MCF 10A (cell line): ENCODE results near the gene ACTR6. TPM values are rescaled to one million over a fixed set of nuclear protein-coding genes. Genes with fewer than 3 reads are reported as not detected.

ENCODE experiments used
- BruUV-seq: library from RNA; stranded (reverse); fragments of 400-500 nt; replicated peaks from 2 replicates; lab custom pipeline; 2021; lab: Mats Ljungman, UMichigan
- CTCF ChIA-PET: fragments of 300-600 bp; sonication (Branson Sonifier 250); formaldehyde crosslinking; extraction: SDS; loops from one replicate; lab custom pipeline; 2021; ENCODE audit warnings: antibody characterized with exemption, inconsistent platforms; lab: Yijun Ruan, JAX
- POLR2A ChIA-PET: fragments of 300-600, 350-650 bp; sonication (Branson Sonifier 250); formaldehyde crosslinking; extraction: SDS; loops from one replicate; lab custom pipeline; 2020; ENCODE audit warnings: antibody characterized with exemption, inconsistent platforms; lab: Yijun Ruan, JAX
- DNase-seq: peaks from one replicate; pipeline ENCODE4 v3.0.0-alpha.2; 2018; ENCODE audit not compliant: unreplicated experiment
- H3K27ac Mint-ChIP-seq: one replicate; pipeline ENCODE4 v1.8.0; 2022; ENCODE audit warnings: mild to moderate bottlenecking, low read depth, mixed read lengths; ENCODE audit not compliant: unreplicated experiment
- H3K27me3 Mint-ChIP-seq: one replicate; pipeline ENCODE4 v1.8.0; 2022; ENCODE audit warnings: mixed read lengths; ENCODE audit not compliant: insufficient read depth, unreplicated experiment
- H3K36me3 Mint-ChIP-seq: one replicate; pipeline ENCODE4 v1.8.0; 2022; ENCODE audit warnings: mild to moderate bottlenecking, moderate library complexity, mixed read lengths; ENCODE audit not compliant: insufficient read depth, unreplicated experiment
- H3K4me1 Mint-ChIP-seq: one replicate; pipeline ENCODE4 v1.8.0; 2022; ENCODE audit warnings: mixed read lengths; ENCODE audit not compliant: insufficient read depth, unreplicated experiment
- H3K4me3 Mint-ChIP-seq: one replicate; pipeline ENCODE4 v1.8.0; 2022; ENCODE audit warnings: mild to moderate bottlenecking, moderate library complexity, mixed read lengths; ENCODE audit not compliant: unreplicated experiment
- H3K9me3 Mint-ChIP-seq: one replicate; pipeline ENCODE4 v1.8.0; 2022; ENCODE audit warnings: mixed read lengths; ENCODE audit not compliant: unreplicated experiment
- intact Hi-C: fragments of 100-400 bp; cut with micrococcal nuclease; formaldehyde crosslinking; loops from 2 replicates; pipeline ENCODE4 v1.14.1; 2022
- total RNA-seq: library from RNA; stranded (reverse); gene quantifications from 2 replicates; pipeline ENCODE4 v1.2.3, GENCODE V29; 2022
- TF ChIP-seq, protein P1 (sequence below): fragments of 200-600 bp; IDR thresholded peaks from one replicate; pipeline ENCODE4 v1.8.0; 2022; ENCODE audit warnings: antibody characterized with exemption, mild to moderate bottlenecking; ENCODE audit not compliant: unreplicated experiment

ACTR6 gene
- total RNA-seq, 1 experiment from 2014 or later = 26.4 TPM

GRCh38 chr12:100179252-100179651 is 21.4 kb upstream of the ACTR6 start:
- ChIA-PET CTCF (interaction anchor here (1.8 kb wide), 1 partner anchor 12 kb away, joined by 3 read pairs; no protein-coding TSS in a partner anchor), POLR2A (no interaction called here)
- Mint-ChIP-seq H3K27me3 (no peaks in the 10 kb centered on the region), H3K36me3 (peaks cover 14% of the 10 kb centered on the region), H3K27ac (no peak overlapping the region), H3K9me3 (no peaks in the 10 kb centered on the region), H3K4me3 (no peak overlapping the region), H3K4me1 (no peaks in the 10 kb centered on the region)
- TF ChIP-seq, protein P1, sequence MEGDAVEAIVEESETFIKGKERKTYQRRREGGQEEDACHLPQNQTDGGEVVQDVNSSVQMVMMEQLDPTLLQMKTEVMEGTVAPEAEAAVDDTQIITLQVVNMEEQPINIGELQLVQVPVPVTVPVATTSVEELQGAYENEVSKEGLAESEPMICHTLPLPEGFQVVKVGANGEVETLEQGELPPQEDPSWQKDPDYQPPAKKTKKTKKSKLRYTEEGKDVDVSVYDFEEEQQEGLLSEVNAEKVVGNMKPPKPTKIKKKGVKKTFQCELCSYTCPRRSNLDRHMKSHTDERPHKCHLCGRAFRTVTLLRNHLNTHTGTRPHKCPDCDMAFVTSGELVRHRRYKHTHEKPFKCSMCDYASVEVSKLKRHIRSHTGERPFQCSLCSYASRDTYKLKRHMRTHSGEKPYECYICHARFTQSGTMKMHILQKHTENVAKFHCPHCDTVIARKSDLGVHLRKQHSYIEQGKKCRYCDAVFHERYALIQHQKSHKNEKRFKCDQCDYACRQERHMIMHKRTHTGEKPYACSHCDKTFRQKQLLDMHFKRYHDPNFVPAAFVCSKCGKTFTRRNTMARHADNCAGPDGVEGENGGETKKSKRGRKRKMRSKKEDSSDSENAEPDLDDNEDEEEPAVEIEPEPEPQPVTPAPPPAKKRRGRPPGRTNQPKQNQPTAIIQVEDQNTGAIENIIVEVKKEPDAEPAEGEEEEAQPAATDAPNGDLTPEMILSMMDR = no peak
- DNase-seq = no peak
- BruUV-seq = no TSS peak
- intact Hi-C loops = no loop called here

DNA sequence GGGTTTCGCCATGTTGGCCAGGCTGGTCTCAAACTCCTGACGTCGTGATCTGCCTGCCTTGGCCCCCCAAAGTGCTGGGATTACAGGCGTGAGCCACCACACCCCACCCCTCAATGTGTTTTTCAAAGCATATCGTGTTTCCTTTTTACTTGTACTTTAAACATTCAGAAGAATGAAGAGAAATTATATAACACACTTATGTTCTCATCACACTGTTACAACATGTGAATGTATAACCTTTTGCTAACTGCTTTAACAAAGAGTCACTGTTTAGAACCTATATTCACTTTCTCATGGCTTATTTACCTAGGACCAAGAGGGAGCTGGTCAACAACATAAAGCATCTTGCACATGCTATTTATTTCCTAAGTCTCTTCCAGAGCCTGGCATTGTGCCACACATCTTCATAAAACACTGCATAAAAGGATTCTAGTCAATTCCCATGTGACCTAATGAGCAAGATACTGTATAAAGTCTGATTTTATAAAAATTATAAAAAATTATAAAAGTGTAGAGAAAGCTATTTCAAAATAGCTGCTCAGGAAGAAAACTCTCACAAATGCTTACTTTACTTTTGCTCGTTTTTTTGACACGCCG is 16.0 kb upstream of the ACTR6 start:
- ChIA-PET POLR2A (no interaction called here), CTCF (no interaction called here)
- TF ChIP-seq, protein P1 = no peak
- Mint-ChIP-seq H3K36me3 (peaks cover 4% of the 10 kb centered on the region), H3K9me3 (no peaks in the 10 kb centered on the region), H3K27me3 (no peaks in the 10 kb centered on the region), H3K4me1 (no peaks in the 10 kb centered on the region), H3K4me3 (no peak overlapping the region), H3K27ac (no peak overlapping the region)
- DNase-seq = no peak
- intact Hi-C loops = no loop called here
- BruUV-seq = no TSS peak

DNA sequence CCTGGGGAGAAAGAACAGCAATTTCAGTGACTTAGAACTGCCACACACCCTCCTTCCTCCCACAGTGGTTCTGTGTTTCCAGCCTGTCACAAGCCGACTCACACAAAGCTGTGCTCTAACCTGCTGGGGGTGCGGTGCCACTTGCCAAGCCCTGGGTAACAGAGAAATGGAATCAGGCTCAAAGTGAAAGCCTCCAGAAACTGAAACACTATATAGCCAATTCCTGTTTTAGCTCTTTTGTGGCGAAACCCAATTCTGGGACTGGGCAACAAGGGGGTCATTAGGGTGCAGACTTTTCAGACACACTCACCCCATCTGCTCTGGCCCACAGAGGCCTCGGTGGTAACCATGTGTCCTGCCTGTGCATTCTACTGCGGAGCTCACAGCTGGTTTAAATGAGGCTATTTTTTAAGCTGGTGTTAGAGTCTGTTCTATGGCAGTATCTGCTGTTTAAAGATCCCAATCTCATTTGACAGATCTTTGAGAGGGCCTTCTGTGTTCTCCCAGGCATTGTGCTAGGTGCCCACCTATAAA is 15.2 kb upstream of the ACTR6 start:
- no peaks in the 10 kb centered on the region for H3K9me3 Mint-ChIP-seq
- intact Hi-C loops = no loop called here
- no peak overlapping the region for H3K4me3 Mint-ChIP-seq
- TF ChIP-seq, protein P1 = no peak
- H3K4me1 Mint-ChIP-seq = no peaks in the 10 kb centered on the region
- ChIA-PET CTCF (interaction anchor here (0.9 to 1.5 kb wide), 2 partner anchors 31 to 46 kb away, joined by 5 to 8 read pairs; no protein-coding TSS in a partner anchor), POLR2A (no interaction called here)
- H3K36me3 Mint-ChIP-seq = peaks cover 2% of the 10 kb centered on the region
- H3K27me3 Mint-ChIP-seq = no peaks in the 10 kb centered on the region
- H3K27ac Mint-ChIP-seq = no peak overlapping the region
- BruUV-seq = no TSS peak
- no peak for DNase-seq

DNA sequence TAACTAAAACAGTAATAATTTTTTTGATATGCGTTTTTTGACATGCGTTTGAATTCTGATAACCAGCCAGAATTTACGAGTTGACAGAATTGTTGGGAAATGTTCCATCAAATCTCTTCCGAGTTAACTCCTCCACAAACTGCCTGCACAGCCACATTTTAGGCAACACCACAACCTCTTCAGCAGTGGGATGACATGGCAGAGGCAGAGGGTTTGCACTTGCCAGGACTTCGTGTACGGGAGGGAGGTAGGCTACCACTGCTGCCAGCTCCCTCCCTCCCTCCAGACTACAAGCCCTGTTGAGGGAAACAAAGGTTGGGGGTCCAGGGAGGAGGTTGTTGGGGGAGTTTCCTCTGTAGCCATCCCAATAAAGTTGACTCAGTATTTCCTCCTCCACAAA is 14.5 kb upstream of the ACTR6 start:
- DNase-seq = no peak
- intact Hi-C loops = no loop called here
- TF ChIP-seq, protein P1 = no peak
- ChIA-PET POLR2A (no interaction called here), CTCF (interaction anchor here (0.9 to 1.5 kb wide), 2 partner anchors 31 to 47 kb away, joined by 5 to 8 read pairs; no protein-coding TSS in a partner anchor)
- Mint-ChIP-seq H3K4me1 (no peaks in the 10 kb centered on the region), H3K4me3 (no peak overlapping the region), H3K9me3 (no peaks in the 10 kb centered on the region), H3K27me3 (no peaks in the 10 kb centered on the region), H3K36me3 (peaks cover 4% of the 10 kb centered on the region), H3K27ac (no peak overlapping the region)
- no TSS peak for BruUV-seq
